OCI-LY1 (cell line): ENCODE data around the gene TRIM2.

ENCODE experiments used
- EZH2 ChIP-seq: fragments of 200-600 bp; sonication (generic), shearing (Covaris generic); IDR thresholded peaks from 2 replicates; pipeline ENCODE4 v1.8.0; 2017; ENCODE audit warnings: borderline replicate concordance, mixed run types, mild to moderate bottlenecking, antibody characterized with exemption, low read length, moderate library complexity, mixed read lengths
- TF ChIP-seq, protein P1 (sequence below): fragments of 200-600 bp; sonication (generic), shearing (Covaris generic); IDR thresholded peaks from 2 replicates; pipeline ENCODE4 v1.5.1; 2017; ENCODE audit warnings: mild to moderate bottlenecking, antibody characterized with exemption, low read length, moderate library complexity, mixed read lengths

- TF ChIP-seq, protein P1, sequence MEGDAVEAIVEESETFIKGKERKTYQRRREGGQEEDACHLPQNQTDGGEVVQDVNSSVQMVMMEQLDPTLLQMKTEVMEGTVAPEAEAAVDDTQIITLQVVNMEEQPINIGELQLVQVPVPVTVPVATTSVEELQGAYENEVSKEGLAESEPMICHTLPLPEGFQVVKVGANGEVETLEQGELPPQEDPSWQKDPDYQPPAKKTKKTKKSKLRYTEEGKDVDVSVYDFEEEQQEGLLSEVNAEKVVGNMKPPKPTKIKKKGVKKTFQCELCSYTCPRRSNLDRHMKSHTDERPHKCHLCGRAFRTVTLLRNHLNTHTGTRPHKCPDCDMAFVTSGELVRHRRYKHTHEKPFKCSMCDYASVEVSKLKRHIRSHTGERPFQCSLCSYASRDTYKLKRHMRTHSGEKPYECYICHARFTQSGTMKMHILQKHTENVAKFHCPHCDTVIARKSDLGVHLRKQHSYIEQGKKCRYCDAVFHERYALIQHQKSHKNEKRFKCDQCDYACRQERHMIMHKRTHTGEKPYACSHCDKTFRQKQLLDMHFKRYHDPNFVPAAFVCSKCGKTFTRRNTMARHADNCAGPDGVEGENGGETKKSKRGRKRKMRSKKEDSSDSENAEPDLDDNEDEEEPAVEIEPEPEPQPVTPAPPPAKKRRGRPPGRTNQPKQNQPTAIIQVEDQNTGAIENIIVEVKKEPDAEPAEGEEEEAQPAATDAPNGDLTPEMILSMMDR, result no peak
- TF ChIP-seq EZH2, result no peak
These were observed 129.6 kb downstream of the TRIM2 start for GRCh38 chr4:153333874-153334273.
